B cell (primary cell): Measurements from ENCODE around the gene GUCY2D.

Experiments used
- CTCF ChIP-seq: fragments of 200-600 bp; IDR thresholded peaks from one replicate; pipeline ENCODE4 v1.8.0; 2022; ENCODE audit warnings: antibody characterized with exemption, mild to moderate bottlenecking
- EZH2 ChIP-seq: IDR thresholded peaks from 2 replicates; pipeline ENCODE4 v1.6.1; 2012; ENCODE audit warnings: borderline replicate concordance, low read depth, mild to moderate bottlenecking, moderate library complexity, low read length; ENCODE audit not compliant: insufficient read depth, poor library complexity, severe bottlenecking

GRCh38 chr17:7997186-7997585 is 5.2 kb upstream of the GUCY2D start:
- TF ChIP-seq CTCF (no peak), EZH2 (no peak)
